ENCODE results near the gene LHB. TPM values are rescaled to one million over a fixed set of nuclear protein-coding genes. Genes with fewer than 3 reads are reported as not detected.
A peak's percentile ranks its signal among the peaks of the same experiment; 100 is the strongest.
"Not testable (repeated sequence)": the region's sequence is repeated elsewhere in the genome, so short reads cannot be mapped to it uniquely, and the experiment has no call there.

The LHB gene
- total RNA-seq, 2 donors from 2014 or later = not detected

- peak; percentile 72 for DNase-seq
- Histone ChIP-seq H3K27ac (no peak overlapping the region), H3K27me3 (peaks cover 13% of the 10 kb centered on the region), H3K9ac (ENCODE audit: low read depth in 2 of 2, low read length in 2 of 2) (peak overlapping the region; percentile 26 to 50), H3K36me3 (no peaks in the 10 kb centered on the region), H3K9me3 (no peaks in the 10 kb centered on the region), H3K4me3 (peak overlapping the region; percentile 28), H3K4me1 (peaks cover 4% of the 10 kb centered on the region)
- intact Hi-C loops (cut with DNase I) = no loop called here
- TF ChIP-seq CTCF (IDR thresholded peaks at IDR 0.05) = no peak
Measured at GRCh38 chr19:49056101-49056901, 39.4 kb upstream of the LHB start.

- H3K9ac ChIP-seq (ENCODE audit: low read depth in 2 of 2, low read length in 2 of 2); intact Hi-C loops (cut with DNase I); H3K27me3 ChIP-seq: not testable (repeated sequence)
Measured at GRCh38 chr19:49050376-49051033, 33.6 kb upstream of the LHB start.

GRCh38 chr19:49049834-49050233, 32.9 kb upstream of the LHB start:
- H3K9ac ChIP-seq (ENCODE audit: low read depth in 2 of 2, low read length in 2 of 2); H3K27ac ChIP-seq; intact Hi-C loops (cut with DNase I); H3K27me3 ChIP-seq; H3K36me3 ChIP-seq; H3K4me3 ChIP-seq; H3K9me3 ChIP-seq; H3K4me1 ChIP-seq; DNase-seq: not testable (repeated sequence)

More at GRCh38 chr19:49050376-49051033, 33.6 kb upstream of the LHB start:
- H3K27ac ChIP-seq, H3K4me1 ChIP-seq, H3K4me3 ChIP-seq, H3K36me3 ChIP-seq, DNase-seq, H3K9me3 ChIP-seq: not testable (repeated sequence)

GRCh38 chr19:49049011-49049410, 32.1 kb upstream of the LHB start, which contains the start of gene CGB8:
Gene CGB8 (minus strand): TSS chr19:49049111. CDS start chr19:49048739, 372 bp downstream.
- H3K9me3 ChIP-seq; H3K9ac ChIP-seq (ENCODE audit: low read depth in 2 of 2, low read length in 2 of 2); H3K4me1 ChIP-seq; intact Hi-C loops (cut with DNase I); DNase-seq; H3K4me3 ChIP-seq; H3K36me3 ChIP-seq; H3K27ac ChIP-seq; H3K27me3 ChIP-seq: not testable (repeated sequence)

GRCh38 chr19:49043548-49043947, 26.7 kb upstream of the LHB start, which contains the start of gene CGB5:
Gene CGB5 (plus strand): TSS chr19:49043848. CDS start chr19:49044210, 362 bp downstream.
- intact Hi-C loops (cut with DNase I); H3K4me3 ChIP-seq; H3K27ac ChIP-seq; H3K4me1 ChIP-seq; H3K9me3 ChIP-seq; H3K9ac ChIP-seq (ENCODE audit: low read depth in 2 of 2, low read length in 2 of 2); H3K27me3 ChIP-seq; H3K36me3 ChIP-seq; DNase-seq: not testable (repeated sequence)

GRCh38 chr19:49042666-49043065, 25.8 kb upstream of the LHB start:
- H3K4me3 ChIP-seq; H3K4me1 ChIP-seq; intact Hi-C loops (cut with DNase I); H3K27ac ChIP-seq; H3K9ac ChIP-seq (ENCODE audit: low read depth in 2 of 2, low read length in 2 of 2); H3K36me3 ChIP-seq; H3K27me3 ChIP-seq; DNase-seq; H3K9me3 ChIP-seq: not testable (repeated sequence)

GRCh38 chr19:49042177-49042576, 25.3 kb upstream of the LHB start:
- DNase-seq = no peak
- Histone ChIP-seq H3K9ac (ENCODE audit: low read depth in 2 of 2, low read length in 2 of 2) (no peak overlapping the region), H3K4me1 (no peaks in the 10 kb centered on the region), H3K4me3 (no peak overlapping the region), H3K36me3 (no peaks in the 10 kb centered on the region), H3K9me3 (no peaks in the 10 kb centered on the region), H3K27me3 (no peaks in the 10 kb centered on the region), H3K27ac (no peak overlapping the region)
- intact Hi-C loops (cut with DNase I) = no loop called here
- TF ChIP-seq CTCF (IDR thresholded peaks at IDR 0.05) = no peak

- H3K9ac ChIP-seq (ENCODE audit: low read depth in 2 of 2, low read length in 2 of 2); H3K4me1 ChIP-seq; H3K27me3 ChIP-seq; H3K4me3 ChIP-seq; DNase-seq; H3K27ac ChIP-seq; H3K36me3 ChIP-seq; H3K9me3 ChIP-seq; intact Hi-C loops (cut with DNase I): not testable (repeated sequence)
Measured at GRCh38 chr19:49039736-49040135, 22.8 kb upstream of the LHB start.

GRCh38 chr19:49038557-49039276, 21.8 kb upstream of the LHB start:
- DNase-seq; intact Hi-C loops (cut with DNase I); H3K36me3 ChIP-seq; H3K27me3 ChIP-seq; H3K4me1 ChIP-seq; H3K9ac ChIP-seq (ENCODE audit: low read depth in 2 of 2, low read length in 2 of 2); H3K27ac ChIP-seq; H3K4me3 ChIP-seq; H3K9me3 ChIP-seq: not testable (repeated sequence)

- H3K36me3 ChIP-seq; DNase-seq; H3K27ac ChIP-seq; H3K27me3 ChIP-seq; H3K9ac ChIP-seq (ENCODE audit: low read depth in 2 of 2, low read length in 2 of 2); intact Hi-C loops (cut with DNase I); H3K4me1 ChIP-seq; H3K9me3 ChIP-seq; H3K4me3 ChIP-seq: not testable (repeated sequence)
Measured at GRCh38 chr19:49038111-49038510, 21.2 kb upstream of the LHB start.

- H3K9ac ChIP-seq (ENCODE audit: low read depth in 2 of 2, low read length in 2 of 2); intact Hi-C loops (cut with DNase I); H3K27me3 ChIP-seq; H3K4me3 ChIP-seq; H3K9me3 ChIP-seq; H3K27ac ChIP-seq; H3K36me3 ChIP-seq; H3K4me1 ChIP-seq: not testable (repeated sequence)
- peak; percentile 26 for DNase-seq
Measured at GRCh38 chr19:49036815-49037214, 19.9 kb upstream of the LHB start, which contains the start of gene CGB1. Gene CGB1 (minus strand): TSS chr19:49036895. CDS start chr19:49036711, 184 bp downstream.
